Keratinocyte (primary cell): Measurements from ENCODE around the gene RFX8. TPM values are rescaled to one million over a fixed set of nuclear protein-coding genes. Genes with fewer than 3 reads are reported as not detected.

Source experiments
- DNase-seq: peaks from one replicate; pipeline ENCODE4 v3.0.0-alpha.2; 2011; ENCODE audit warnings: low read depth, missing footprints, low spot score
- FAIRE-seq: peaks from 2 replicates; lab custom pipeline; 2011; peaks lifted over from hg19 to GRCh38; lab: Jason Lieb, UNC
- H2AFZ ChIP-seq: 2 replicates; pipeline ENCODE4 v1.6.0; 2012; ENCODE audit warnings: low read length, control low read depth, inconsistent platforms; ENCODE audit not compliant: control insufficient read depth
- H3K27ac ChIP-seq: 2 replicates; pipeline ENCODE4 v1.5.1; 2011; ENCODE audit warnings: low read length; ENCODE audit not compliant: control insufficient read depth, insufficient read depth
- H3K27me3 ChIP-seq: 3 replicates; pipeline ENCODE4 v1.6.0; 2011; ENCODE audit warnings: low read length; ENCODE audit not compliant: control insufficient read depth, insufficient read depth; ENCODE audit errors: extremely low read depth
- H3K36me3 ChIP-seq, 2 experiments: 2 replicates in 1 of 2; 3 replicates in 1 of 2; pipeline ENCODE4 v1.5.1; 2011; ENCODE audit warnings: low read length in 2 of 2, mild to moderate bottlenecking in 1 of 2; ENCODE audit not compliant: control insufficient read depth in 2 of 2, insufficient read depth in 2 of 2; ENCODE audit errors: extremely low read depth in 1 of 2
- H3K4me1 ChIP-seq: 3 replicates; pipeline ENCODE4 v1.5.1; 2011; ENCODE audit warnings: low read length; ENCODE audit not compliant: control insufficient read depth, insufficient read depth; ENCODE audit errors: extremely low read depth
- H3K4me2 ChIP-seq: 3 replicates; pipeline ENCODE4 v1.6.0; 2011; ENCODE audit warnings: low read depth, low read length; ENCODE audit not compliant: control insufficient read depth, insufficient read depth; ENCODE audit errors: extremely low read depth
- H3K4me3 ChIP-seq, 3 experiments: fragments of 200-600 bp in 1 of 3; sonication (generic) in 1 of 3; 2 replicates in 2 of 3; 3 replicates in 1 of 3; pipeline ENCODE4 v1.5.1; 2011 to 2016; ENCODE audit warnings: low read length in 3 of 3, mild to moderate bottlenecking in 3 of 3, control low read depth in 2 of 3, inconsistent platforms in 1 of 3, low read depth in 1 of 3, mixed read lengths in 1 of 3, mixed run types in 1 of 3, moderate library complexity in 1 of 3; ENCODE audit not compliant: control insufficient read depth in 2 of 3, insufficient read depth in 2 of 3; ENCODE audit errors: extremely low read depth in 1 of 3
- H3K79me2 ChIP-seq: 2 replicates; pipeline ENCODE4 v1.6.0; 2012; ENCODE audit warnings: low read length; ENCODE audit not compliant: control insufficient read depth, insufficient read depth
- H3K9ac ChIP-seq: 3 replicates; pipeline ENCODE4 v1.6.0; 2011; ENCODE audit warnings: low read length; ENCODE audit not compliant: control insufficient read depth, insufficient read depth; ENCODE audit errors: extremely low read depth
- H3K9me1 ChIP-seq: 3 replicates; pipeline ENCODE4 v1.6.0; 2011; ENCODE audit warnings: low read length; ENCODE audit not compliant: control insufficient read depth, insufficient read depth; ENCODE audit errors: extremely low read depth
- H3K9me3 ChIP-seq: 2 replicates; pipeline ENCODE4 v1.5.1; 2012; ENCODE audit warnings: low read depth, low read length; ENCODE audit not compliant: control insufficient read depth
- H4K20me1 ChIP-seq: 3 replicates; pipeline ENCODE4 v1.6.0; 2011; ENCODE audit warnings: low read length; ENCODE audit not compliant: control insufficient read depth, insufficient read depth; ENCODE audit errors: extremely low read depth
- EZH2 ChIP-seq: IDR thresholded peaks from one replicate; pipeline ENCODE4 v1.6.1; 2012; ENCODE audit warnings: inconsistent platforms, mild to moderate bottlenecking, low read length, moderate library complexity
- dilution Hi-C: fragments of 300-500 bp; cut with MboI; formaldehyde crosslinking; loops from one replicate; pipeline ENCODE4 v1.7.0; 2020; ENCODE audit warnings: low sequenced_read_pairs; ENCODE audit not compliant: extremely low pct_ligation_motif_present
- polyA plus RNA-seq, 5 experiments: library from polyadenylated mRNA; depleted of rRNA in 3 of 5; stranded (reverse) in 3 of 5; stranded (forward) in 1 of 5; unstranded in 1 of 5; fragments of >200 nt; gene quantifications; 1 replicate in 1 of 5; 2 replicates in 3 of 5; 3 replicates in 1 of 5; pipeline versions ENCODE4 v1.2.1 to v1.2.3, GENCODE V29; 2011 to 2012; ENCODE audit warnings: missing spikeins in 2 of 5, low read depth in 1 of 5, low replicate concordance in 1 of 5
- TF ChIP-seq, protein P1 (sequence below), 3 experiments: IDR thresholded peaks in 1 of 3; conservative IDR thresholded peaks in 1 of 3; optimal IDR thresholded peaks in 1 of 3; 2 replicates in 2 of 3; 3 replicates in 1 of 3; pipeline versions ENCODE3 to v1.5.1; 2011; ENCODE audit warnings: low read length in 3 of 3, mild to moderate bottlenecking in 3 of 3, moderate library complexity in 2 of 3, control low read depth in 1 of 3, inconsistent platforms in 1 of 3; ENCODE audit not compliant: insufficient read depth in 2 of 3; ENCODE audit errors: extremely low read depth in 1 of 3

The RFX8 gene
- polyA plus RNA-seq, 1 donor (not counting 4 experiments of a cell fraction or from before 2014, with no cell fraction given): 0.05 TPM

GRCh38 chr2:101351207-101351606 lies 123.7 kb downstream of the RFX8 start:
- no peak overlapping the region for H3K9ac ChIP-seq
- H3K4me1 ChIP-seq: peaks cover 12% of the 10 kb centered on the region
- TF ChIP-seq, protein P1, sequence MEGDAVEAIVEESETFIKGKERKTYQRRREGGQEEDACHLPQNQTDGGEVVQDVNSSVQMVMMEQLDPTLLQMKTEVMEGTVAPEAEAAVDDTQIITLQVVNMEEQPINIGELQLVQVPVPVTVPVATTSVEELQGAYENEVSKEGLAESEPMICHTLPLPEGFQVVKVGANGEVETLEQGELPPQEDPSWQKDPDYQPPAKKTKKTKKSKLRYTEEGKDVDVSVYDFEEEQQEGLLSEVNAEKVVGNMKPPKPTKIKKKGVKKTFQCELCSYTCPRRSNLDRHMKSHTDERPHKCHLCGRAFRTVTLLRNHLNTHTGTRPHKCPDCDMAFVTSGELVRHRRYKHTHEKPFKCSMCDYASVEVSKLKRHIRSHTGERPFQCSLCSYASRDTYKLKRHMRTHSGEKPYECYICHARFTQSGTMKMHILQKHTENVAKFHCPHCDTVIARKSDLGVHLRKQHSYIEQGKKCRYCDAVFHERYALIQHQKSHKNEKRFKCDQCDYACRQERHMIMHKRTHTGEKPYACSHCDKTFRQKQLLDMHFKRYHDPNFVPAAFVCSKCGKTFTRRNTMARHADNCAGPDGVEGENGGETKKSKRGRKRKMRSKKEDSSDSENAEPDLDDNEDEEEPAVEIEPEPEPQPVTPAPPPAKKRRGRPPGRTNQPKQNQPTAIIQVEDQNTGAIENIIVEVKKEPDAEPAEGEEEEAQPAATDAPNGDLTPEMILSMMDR (optimal IDR thresholded peaks at IDR 0.05 in 1 of 3, IDR thresholded peaks at IDR 0.05 in 1 of 3, conservative IDR thresholded peaks at IDR 0.05 in 1 of 3; ENCODE audit: extremely low read depth in 1 of 3, insufficient read depth in 2 of 3, low read length in 3 of 3): no peak
- no peak for TF ChIP-seq EZH2
- no peaks in the 10 kb centered on the region for H3K9me3 ChIP-seq
- H3K27ac ChIP-seq: no peak overlapping the region
- H3K9me1 ChIP-seq: no peaks in the 10 kb centered on the region
- no peak overlapping the region for H2AFZ ChIP-seq
- FAIRE-seq: no peak
- H4K20me1 ChIP-seq: no peaks in the 10 kb centered on the region
- no peak for DNase-seq
- no peaks in the 10 kb centered on the region for H3K27me3 ChIP-seq
- H3K79me2 ChIP-seq: no peaks in the 10 kb centered on the region
- H3K4me2 ChIP-seq: no peak overlapping the region
- dilution Hi-C loops: no loop called here
- H3K36me3 ChIP-seq: no peaks in the 10 kb centered on the region
- no peak overlapping the region for H3K4me3 ChIP-seq

GRCh38 chr2:101349893-101350662 lies 124.8 kb downstream of the RFX8 start:
- H3K4me2 ChIP-seq: no peak overlapping the region
- H3K79me2 ChIP-seq: no peaks in the 10 kb centered on the region
- H3K36me3 ChIP-seq: no peaks in the 10 kb centered on the region
- no peak for TF ChIP-seq EZH2
- TF ChIP-seq, protein P1 (optimal IDR thresholded peaks at IDR 0.05 in 1 of 3, IDR thresholded peaks at IDR 0.05 in 1 of 3, conservative IDR thresholded peaks at IDR 0.05 in 1 of 3; ENCODE audit: extremely low read depth in 1 of 3, insufficient read depth in 2 of 3, low read length in 3 of 3): peak; percentile 37 to 63 (median 50)
- H3K27me3 ChIP-seq: no peaks in the 10 kb centered on the region
- no peak overlapping the region for H3K9ac ChIP-seq
- peaks cover 3% of the 10 kb centered on the region for H3K4me1 ChIP-seq
- H4K20me1 ChIP-seq: no peaks in the 10 kb centered on the region
- H3K4me3 ChIP-seq: no peak overlapping the region
- H3K27ac ChIP-seq: no peak overlapping the region
- no peak overlapping the region for H2AFZ ChIP-seq
- H3K9me1 ChIP-seq: no peaks in the 10 kb centered on the region
- DNase-seq (no peak), FAIRE-seq (no peak)
- dilution Hi-C loops: no loop called here
- H3K9me3 ChIP-seq: no peaks in the 10 kb centered on the region
